ENCODE data around the gene SCUBE1. TPM values are rescaled to one million over a fixed set of nuclear protein-coding genes. Genes with fewer than 3 reads are reported as not detected.

Gene SCUBE1
- total RNA-seq, 1 experiment from 2014 or later: 3.9 TPM

DNA sequence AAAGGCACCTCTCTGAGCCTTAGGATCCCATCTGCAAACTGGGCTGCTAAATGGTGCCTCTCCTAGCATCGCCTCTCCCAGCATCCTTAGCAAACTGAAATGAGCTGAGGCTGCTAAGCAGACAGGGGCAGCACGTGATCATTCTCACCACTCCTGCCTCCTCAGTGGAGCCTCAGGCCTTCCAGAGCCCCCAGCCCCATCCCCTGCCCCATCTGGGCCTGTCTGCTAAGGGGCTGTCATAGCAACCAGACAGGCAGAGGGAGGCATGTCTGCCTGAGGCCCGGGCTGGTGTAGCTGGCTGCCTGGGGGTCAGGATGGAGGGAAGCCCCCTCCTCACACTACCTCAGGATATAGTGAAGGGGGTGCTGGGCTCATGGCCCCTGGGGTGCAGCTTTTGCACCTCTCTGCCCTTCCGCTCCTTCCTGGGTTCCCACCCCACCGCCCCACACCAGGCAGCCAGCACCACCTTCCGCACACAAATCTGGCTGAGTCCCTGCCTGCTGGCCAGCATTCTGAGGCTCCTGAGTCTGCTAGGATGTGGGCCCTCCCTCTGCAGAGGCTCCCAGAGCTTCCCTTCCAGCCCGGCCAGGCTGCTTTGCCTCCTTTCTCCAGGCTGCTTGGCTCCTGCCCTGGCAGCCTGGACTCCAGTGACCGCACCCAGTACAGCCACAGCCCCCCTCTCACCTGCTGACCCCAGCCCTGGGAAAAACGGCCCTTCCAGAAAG lies 108.7 kb downstream of the SCUBE1 start:
- H3K4me1 ChIP-seq (ENCODE audit: control insufficient read depth in 1 of 2, insufficient read depth in 2 of 2, low read length in 2 of 2): peaks cover 0 to 7% of the 10 kb centered on the region in 2 experiments; a peak in 1 of 4 replicates

GRCh38 chr22:43233529-43233928 lies 109.6 kb downstream of the SCUBE1 start:
- no TSS peak for BruUV-seq (replicated peaks)

More for the DNA sequence above, 108.7 kb downstream of the SCUBE1 start:
- TF ChIP-seq, protein P1, sequence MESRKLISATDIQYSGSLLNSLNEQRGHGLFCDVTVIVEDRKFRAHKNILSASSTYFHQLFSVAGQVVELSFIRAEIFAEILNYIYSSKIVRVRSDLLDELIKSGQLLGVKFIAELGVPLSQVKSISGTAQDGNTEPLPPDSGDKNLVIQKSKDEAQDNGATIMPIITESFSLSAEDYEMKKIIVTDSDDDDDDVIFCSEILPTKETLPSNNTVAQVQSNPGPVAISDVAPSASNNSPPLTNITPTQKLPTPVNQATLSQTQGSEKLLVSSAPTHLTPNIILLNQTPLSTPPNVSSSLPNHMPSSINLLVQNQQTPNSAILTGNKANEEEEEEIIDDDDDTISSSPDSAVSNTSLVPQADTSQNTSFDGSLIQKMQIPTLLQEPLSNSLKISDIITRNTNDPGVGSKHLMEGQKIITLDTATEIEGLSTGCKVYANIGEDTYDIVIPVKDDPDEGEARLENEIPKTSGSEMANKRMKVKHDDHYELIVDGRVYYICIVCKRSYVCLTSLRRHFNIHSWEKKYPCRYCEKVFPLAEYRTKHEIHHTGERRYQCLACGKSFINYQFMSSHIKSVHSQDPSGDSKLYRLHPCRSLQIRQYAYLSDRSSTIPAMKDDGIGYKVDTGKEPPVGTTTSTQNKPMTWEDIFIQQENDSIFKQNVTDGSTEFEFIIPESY (IDR thresholded peaks at IDR 0.05; ENCODE audit: extremely low read depth, insufficient replicate concordance, low read length): no peak
- no peak for TF ChIP-seq TCF7L2 (IDR thresholded peaks at IDR 0.05; ENCODE audit: borderline replicate concordance, extremely low read depth, insufficient read depth, insufficient read length)
- ChIA-PET RAD21 (ENCODE audit: low non-redundant PET in 1 of 2, low total read pairs in 2 of 2, uncharacterized antibody in 2 of 2, unreplicated experiment in 2 of 2) (no interaction called here), CTCF (interaction anchor here (1.0 kb wide), 1 partner anchor 152 kb away, joined by 3 read pairs; no protein-coding TSS in a partner anchor), POLR2A (no interaction called here)
- Histone ChIP-seq H3K36me3 (ENCODE audit: control insufficient read depth in 1 of 2, insufficient read depth in 2 of 2, low read length in 2 of 2) (no peaks in the 10 kb centered on the region), H3K9me2 (ENCODE audit: insufficient read depth) (no peaks in the 10 kb centered on the region), H2AFZ (ENCODE audit: low read depth, low read length, poor library complexity, severe bottlenecking) (no peak overlapping the region), H3K27ac (ENCODE audit: low read depth, low read length) (no peak overlapping the region), H3K79me2 (ENCODE audit: insufficient read depth, low read length) (no peaks in the 10 kb centered on the region), H3K27me3 (ENCODE audit: insufficient read depth, low read length) (no peaks in the 10 kb centered on the region), H3K9ac (ENCODE audit: low read length) (no peak overlapping the region), H3K9me3 (ENCODE audit: control insufficient read depth in 1 of 2, insufficient read depth in 1 of 2, low read depth in 1 of 2, low read length in 2 of 2) (no peaks in the 10 kb centered on the region), H3K4me3 (replicated peaks in 1 of 2; ENCODE audit: low read depth in 1 of 2, low read length in 2 of 2) (no peak overlapping the region), H3K4me2 (ENCODE audit: low read length) (no peak overlapping the region), H4K20me1 (ENCODE audit: insufficient read depth) (no peaks in the 10 kb centered on the region)
- ATAC-seq: no peak
- no TSS peak for BruUV-seq (replicated peaks)
- intact Hi-C loops (cut with micrococcal nuclease): no loop called here
- DNase-seq (ENCODE audit: low read depth, low spot score): no peak

More at GRCh38 chr22:43233529-43233928, 109.6 kb downstream of the SCUBE1 start:
- H3K79me2 ChIP-seq (ENCODE audit: insufficient read depth, low read length): no peaks in the 10 kb centered on the region
- H3K4me2 ChIP-seq (ENCODE audit: low read length): no peak overlapping the region
- POLR2A ChIA-PET: no interaction called here
- RAD21 ChIA-PET (ENCODE audit: low non-redundant PET in 1 of 2, low total read pairs in 2 of 2, uncharacterized antibody in 2 of 2, unreplicated experiment in 2 of 2): no interaction called here
- H3K9me3 ChIP-seq (ENCODE audit: control insufficient read depth in 1 of 2, insufficient read depth in 1 of 2, low read depth in 1 of 2, low read length in 2 of 2): no peaks in the 10 kb centered on the region
- intact Hi-C loops (cut with micrococcal nuclease): no loop called here
- no peak overlapping the region for H3K27ac ChIP-seq (ENCODE audit: low read depth, low read length)
- H3K4me3 ChIP-seq (replicated peaks in 1 of 2; ENCODE audit: low read depth in 1 of 2, low read length in 2 of 2): no peak overlapping the region
- no peaks in the 10 kb centered on the region for H3K36me3 ChIP-seq (ENCODE audit: control insufficient read depth in 1 of 2, insufficient read depth in 2 of 2, low read length in 2 of 2)
- H3K4me1 ChIP-seq (ENCODE audit: control insufficient read depth in 1 of 2, insufficient read depth in 2 of 2, low read length in 2 of 2): peaks cover 0 to 7% of the 10 kb centered on the region in 2 experiments; a peak in 1 of 4 replicates
- no peaks in the 10 kb centered on the region for H3K9me2 ChIP-seq (ENCODE audit: insufficient read depth)
- TF ChIP-seq SIN3A (IDR thresholded peaks at IDR 0.05; ENCODE audit: low read depth) (no peak), CEBPB (IDR thresholded peaks at IDR 0.05; ENCODE audit: low read depth) (no peak), EGR1 (IDR thresholded peaks at IDR 0.05; ENCODE audit: low read depth) (no peak), RAD21 (IDR thresholded peaks at IDR 0.05; ENCODE audit: low read depth) (no peak), EZH2phosphoT487 (IDR thresholded peaks at IDR 0.05; ENCODE audit: borderline replicate concordance) (no peak), SP1 (IDR thresholded peaks at IDR 0.05; ENCODE audit: low read depth) (no peak), JUND (IDR thresholded peaks at IDR 0.05) (no peak), ELF1 (IDR thresholded peaks at IDR 0.05; ENCODE audit: borderline replicate concordance, low read depth) (no peak)
- TF ChIP-seq, protein P2, sequence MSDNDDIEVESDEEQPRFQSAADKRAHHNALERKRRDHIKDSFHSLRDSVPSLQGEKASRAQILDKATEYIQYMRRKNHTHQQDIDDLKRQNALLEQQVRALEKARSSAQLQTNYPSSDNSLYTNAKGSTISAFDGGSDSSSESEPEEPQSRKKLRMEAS (IDR thresholded peaks at IDR 0.05): no peak
- no peak overlapping the region for H2AFZ ChIP-seq (ENCODE audit: low read depth, low read length, poor library complexity, severe bottlenecking)
- CTCF ChIA-PET: interaction anchor here (1.0 to 6.0 kb wide), 2 partner anchors 112 to 153 kb away, joined by 3 to 66 read pairs; partner anchors contain the start of gene SCUBE1
- H3K27me3 ChIP-seq (ENCODE audit: insufficient read depth, low read length): no peaks in the 10 kb centered on the region
- H4K20me1 ChIP-seq (ENCODE audit: insufficient read depth): no peaks in the 10 kb centered on the region
- ATAC-seq (no peak), DNase-seq (ENCODE audit: low read depth, low spot score) (no peak)
- no peak overlapping the region for H3K9ac ChIP-seq (ENCODE audit: low read length)

Measured in HCT116 (cell line).